HFFc6 (cell line): ENCODE measurements around the gene MED25. TPM values are rescaled to one million over a fixed set of nuclear protein-coding genes. Genes with fewer than 3 reads are reported as not detected.
A peak's percentile ranks its signal among the peaks of the same experiment; 100 is the strongest.

Experiments
- DNase-seq: peaks from one replicate; pipeline ENCODE4 v3.0.0-alpha.2; 2018
- H3K27ac Mint-ChIP-seq: 2 replicates; pipeline ENCODE4 v1.8.0; 2020; ENCODE audit warnings: mild to moderate bottlenecking, mixed read lengths
- H3K27me3 Mint-ChIP-seq: 2 replicates; pipeline ENCODE4 v1.8.0; 2021; ENCODE audit warnings: mild to moderate bottlenecking, moderate library complexity, mixed read lengths; ENCODE audit not compliant: insufficient read depth
- H3K36me3 Mint-ChIP-seq: 2 replicates; pipeline ENCODE4 v1.8.0; 2021; ENCODE audit warnings: low read depth, mixed read lengths
- H3K4me1 Mint-ChIP-seq: 2 replicates; pipeline ENCODE4 v1.8.0; 2020; ENCODE audit warnings: low read depth, mixed read lengths
- H3K4me3 Mint-ChIP-seq: 2 replicates; pipeline ENCODE4 v1.8.0; 2020; ENCODE audit warnings: mild to moderate bottlenecking, moderate library complexity, mixed read lengths
- H3K9me3 Mint-ChIP-seq: 2 replicates; pipeline ENCODE4 v1.8.0; 2020; ENCODE audit warnings: mild to moderate bottlenecking, mixed read lengths
- total RNA-seq, 6 experiments: library from RNA; stranded (reverse); fragmentation: NEBNext Ultra II Directional; extraction: Animal tissue kit (Norgen Biotek cat#: 25700); gene quantifications; 2 replicates in 1 of 6; 3 replicates in 5 of 6; pipeline ENCODE4 v1.2.3, GENCODE V29; 2021
- TF ChIP-seq, protein P1 (sequence below): fragments of 200-600 bp; sonication (generic); IDR thresholded peaks from 2 replicates; pipeline ENCODE4 v1.5.0; 2021; ENCODE audit warnings: antibody characterized with exemption, mild to moderate bottlenecking

Gene MED25
- total RNA-seq, 6 experiments from 2014 or later = 44.5 to 50.6 (median 47.8) TPM

DNA sequence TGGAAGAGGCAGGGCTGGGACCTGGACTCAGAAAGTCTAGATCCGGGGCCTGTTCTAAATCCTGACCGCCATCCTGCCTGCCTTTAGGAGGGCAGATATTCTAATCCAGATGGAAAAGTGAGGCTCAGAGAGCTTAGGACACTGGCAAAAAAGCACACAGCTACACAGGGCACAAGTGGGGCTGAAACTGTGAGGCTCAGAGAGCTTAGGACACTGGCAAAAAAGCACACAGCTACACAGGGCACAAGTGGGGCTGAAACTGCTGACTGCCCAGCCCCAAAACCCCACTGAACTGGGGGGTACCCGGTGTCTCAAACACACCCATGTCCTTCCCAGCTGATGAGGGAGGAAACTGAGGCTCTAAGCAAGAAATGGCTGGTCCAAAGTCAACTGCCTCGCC lies 57.1 kb downstream of the MED25 start:
- no peak for DNase-seq
- H3K4me1 Mint-ChIP-seq = peaks cover 36% of the 10 kb centered on the region
- TF ChIP-seq, protein P1, sequence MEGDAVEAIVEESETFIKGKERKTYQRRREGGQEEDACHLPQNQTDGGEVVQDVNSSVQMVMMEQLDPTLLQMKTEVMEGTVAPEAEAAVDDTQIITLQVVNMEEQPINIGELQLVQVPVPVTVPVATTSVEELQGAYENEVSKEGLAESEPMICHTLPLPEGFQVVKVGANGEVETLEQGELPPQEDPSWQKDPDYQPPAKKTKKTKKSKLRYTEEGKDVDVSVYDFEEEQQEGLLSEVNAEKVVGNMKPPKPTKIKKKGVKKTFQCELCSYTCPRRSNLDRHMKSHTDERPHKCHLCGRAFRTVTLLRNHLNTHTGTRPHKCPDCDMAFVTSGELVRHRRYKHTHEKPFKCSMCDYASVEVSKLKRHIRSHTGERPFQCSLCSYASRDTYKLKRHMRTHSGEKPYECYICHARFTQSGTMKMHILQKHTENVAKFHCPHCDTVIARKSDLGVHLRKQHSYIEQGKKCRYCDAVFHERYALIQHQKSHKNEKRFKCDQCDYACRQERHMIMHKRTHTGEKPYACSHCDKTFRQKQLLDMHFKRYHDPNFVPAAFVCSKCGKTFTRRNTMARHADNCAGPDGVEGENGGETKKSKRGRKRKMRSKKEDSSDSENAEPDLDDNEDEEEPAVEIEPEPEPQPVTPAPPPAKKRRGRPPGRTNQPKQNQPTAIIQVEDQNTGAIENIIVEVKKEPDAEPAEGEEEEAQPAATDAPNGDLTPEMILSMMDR = no peak
- no peak overlapping the region for H3K4me3 Mint-ChIP-seq
- no peaks in the 10 kb centered on the region for H3K9me3 Mint-ChIP-seq
- H3K27me3 Mint-ChIP-seq = no peaks in the 10 kb centered on the region; the same call in none of the 2 replicates
- no peak overlapping the region; the same call in 1 of the 2 replicates for H3K27ac Mint-ChIP-seq
- peaks cover 6% of the 10 kb centered on the region for H3K36me3 Mint-ChIP-seq

DNA sequence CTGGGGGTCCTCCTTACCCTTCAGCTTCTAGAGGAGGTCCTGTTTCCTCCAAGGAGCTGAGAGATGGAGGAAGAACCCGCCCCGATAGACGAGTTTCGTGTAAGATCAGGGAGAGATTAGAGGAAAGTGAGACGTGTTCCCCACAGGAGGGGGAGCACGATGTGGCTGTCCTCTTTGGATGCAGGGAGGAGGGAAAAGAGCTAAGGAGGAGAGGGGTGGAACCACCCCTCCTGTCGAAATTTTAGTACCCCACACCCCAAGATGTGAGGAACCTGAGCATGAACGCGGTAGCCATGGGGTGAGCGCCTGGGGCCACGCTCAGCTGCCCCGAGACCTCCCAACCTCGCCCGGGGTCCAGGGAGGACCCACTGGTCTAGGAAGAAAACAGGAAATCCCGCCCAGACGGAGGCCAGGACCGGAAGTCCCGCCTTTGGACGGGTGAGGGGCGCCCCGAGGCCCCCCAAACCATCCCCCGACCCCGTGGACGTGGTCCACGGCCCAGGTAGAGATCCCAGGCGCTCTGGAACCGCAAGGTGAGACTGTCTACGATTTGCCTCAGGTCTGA lies 57.9 kb downstream of the MED25 start:
- no peaks in the 10 kb centered on the region; the same call in none of the 2 replicates for H3K27me3 Mint-ChIP-seq
- TF ChIP-seq, protein P1 = no peak
- no peak overlapping the region for H3K27ac Mint-ChIP-seq
- H3K4me3 Mint-ChIP-seq = no peak overlapping the region
- peaks cover 31% of the 10 kb centered on the region for H3K4me1 Mint-ChIP-seq
- no peaks in the 10 kb centered on the region for H3K9me3 Mint-ChIP-seq
- DNase-seq = no peak
- H3K36me3 Mint-ChIP-seq = peaks cover 6% of the 10 kb centered on the region

DNA sequence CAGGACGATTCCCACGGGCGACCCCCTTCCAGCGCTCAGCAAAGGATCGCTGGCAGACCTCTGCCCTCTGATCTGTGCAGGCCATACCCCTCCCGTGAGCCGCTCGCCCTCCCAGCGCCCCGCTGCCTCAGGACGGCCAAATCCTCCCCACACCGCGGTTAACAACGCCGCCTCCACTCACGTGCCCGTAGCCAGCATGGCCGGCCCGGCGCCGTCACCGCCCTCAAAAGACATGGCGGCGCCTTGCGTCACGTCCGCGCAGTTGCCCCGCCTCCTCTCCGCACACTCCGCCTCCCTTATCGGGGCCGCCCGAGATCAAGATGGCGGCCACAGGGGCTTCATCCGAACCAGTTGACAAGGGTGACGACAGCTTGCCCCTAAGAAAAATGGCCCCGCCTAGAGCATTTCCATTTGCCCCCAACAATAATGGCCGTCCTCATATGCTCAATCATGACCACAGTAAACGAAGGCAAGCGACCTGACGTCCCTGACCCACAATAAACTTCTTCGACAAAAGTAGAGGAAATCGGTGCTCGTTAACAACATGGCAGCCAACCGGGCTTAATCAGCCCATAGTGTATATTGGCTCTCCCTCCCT lies 58.4 kb downstream of the MED25 start:
- TF ChIP-seq, protein P1 = no peak
- Mint-ChIP-seq H3K27ac (no peak overlapping the region), H3K27me3 (no peaks in the 10 kb centered on the region; the same call in none of the 2 replicates), H3K9me3 (no peaks in the 10 kb centered on the region), H3K4me1 (peaks cover 31% of the 10 kb centered on the region), H3K36me3 (peaks cover 10% of the 10 kb centered on the region), H3K4me3 (no peak overlapping the region)
- peak; percentile 98 for DNase-seq

DNA sequence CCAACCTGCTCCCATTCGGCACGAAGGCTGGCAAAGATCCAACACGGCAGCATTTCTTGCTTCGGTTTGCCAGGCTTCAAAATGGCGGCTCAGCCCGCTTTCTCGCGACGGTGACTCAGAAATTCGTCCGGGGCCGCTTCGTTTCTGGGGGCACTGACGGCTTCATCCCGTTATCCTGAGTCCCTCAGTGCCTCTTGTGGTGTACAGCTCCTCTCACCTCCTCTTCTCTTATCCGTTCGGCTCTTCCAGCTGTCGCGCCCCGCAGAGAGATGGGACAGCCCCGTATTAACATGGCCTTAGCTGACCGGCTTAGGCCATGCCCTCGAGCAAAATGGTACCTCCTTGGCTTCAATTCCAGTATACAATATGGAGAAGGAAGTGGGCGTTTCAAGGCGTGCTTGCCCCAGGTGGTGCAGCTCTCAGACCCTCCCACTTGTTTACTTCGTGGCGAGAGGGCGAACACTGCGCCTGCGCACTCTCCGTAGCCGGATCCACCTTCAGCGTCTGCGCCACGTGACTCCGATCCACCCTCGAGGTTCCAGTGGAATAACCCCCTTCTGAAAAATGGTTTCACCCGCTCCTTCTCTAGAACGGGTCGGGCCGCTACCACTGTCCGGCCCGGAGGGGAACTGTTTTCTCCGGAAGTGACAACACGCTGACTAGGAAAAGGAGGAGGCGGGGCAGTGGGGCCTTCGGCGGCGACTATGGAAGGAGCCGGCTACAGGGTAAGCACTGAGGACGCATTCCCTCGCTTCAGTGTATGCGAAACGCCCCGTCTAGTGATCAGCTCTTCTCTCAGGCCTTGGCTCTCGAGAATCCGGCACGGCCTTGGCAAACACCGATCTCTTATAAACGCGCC lies 59.2 kb downstream of the MED25 start, which contains the start of the genes AKT1S1 and TBC1D17:
AKT1S1 (minus strand) TSS at position 336 of the 859 bp plus-strand sequence. CDS start 4,060 bp downstream, outside the sequence.
TBC1D17 (plus strand) TSS at position 683 of the 859 bp plus-strand sequence; CDS start at position 705, 22 bp downstream.
- no peak within 1 kb of the TSS for H3K4me3 Mint-ChIP-seq
- TF ChIP-seq, protein P1 = no peak
- H3K27ac Mint-ChIP-seq = no peak within 1 kb of the TSS
- DNase-seq = peak; percentile 100
- H3K4me1 Mint-ChIP-seq = peaks cover 23% of the 10 kb centered on the region
- peaks cover 10% of the 10 kb centered on the region for H3K36me3 Mint-ChIP-seq
- no peaks in the 10 kb centered on the region for H3K9me3 Mint-ChIP-seq
- no peaks in the 10 kb centered on the region; the same call in none of the 2 replicates for H3K27me3 Mint-ChIP-seq

DNA sequence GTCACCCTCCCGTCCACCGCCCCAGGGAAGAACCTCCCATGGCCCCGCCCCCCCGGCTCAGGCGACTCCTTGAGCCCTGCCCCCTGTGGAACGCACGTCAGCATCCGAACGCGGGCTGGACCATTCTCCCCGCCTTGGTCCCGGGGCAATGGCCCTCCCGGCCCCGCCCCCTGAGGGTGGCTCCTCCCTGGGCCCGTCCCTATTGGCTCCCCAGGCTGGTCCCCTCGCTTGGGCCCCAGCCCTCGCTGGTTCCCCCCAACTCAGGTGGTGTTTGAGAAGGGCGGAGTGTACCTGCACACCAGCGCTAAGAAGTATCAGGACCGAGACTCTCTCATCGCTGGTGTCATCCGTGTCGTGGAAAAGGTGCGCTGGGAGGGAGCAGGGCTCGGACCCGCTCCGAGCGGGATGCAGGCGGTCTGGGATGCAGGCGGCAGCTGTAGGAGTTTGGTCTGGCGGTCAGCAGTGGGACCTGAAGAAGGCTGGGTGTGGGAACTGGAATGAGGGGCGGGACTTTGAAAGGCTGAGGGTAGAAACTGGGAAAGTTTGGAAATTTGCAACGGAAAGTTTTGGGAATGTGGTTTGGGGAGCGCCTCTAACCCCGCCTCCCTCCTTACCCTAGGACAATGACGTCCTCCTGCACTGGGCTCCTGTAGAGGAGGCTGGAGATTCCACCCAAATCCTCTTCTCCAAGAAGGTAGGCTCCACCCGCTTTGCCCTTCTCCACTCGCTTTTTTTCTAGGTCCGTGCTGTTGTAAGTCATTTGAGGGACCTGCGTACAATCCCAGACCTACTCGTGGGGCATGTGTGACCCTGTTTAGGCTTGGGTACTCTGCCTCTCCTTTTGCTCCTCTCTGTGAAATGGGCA lies 60.0 kb downstream of the MED25 start:
- Mint-ChIP-seq H3K9me3 (no peaks in the 10 kb centered on the region), H3K4me1 (peaks cover 23% of the 10 kb centered on the region), H3K27me3 (no peaks in the 10 kb centered on the region; the same call in none of the 2 replicates), H3K36me3 (peaks cover 14% of the 10 kb centered on the region), H3K27ac (no peak overlapping the region), H3K4me3 (no peak overlapping the region)
- TF ChIP-seq, protein P1 = no peak
- peak; percentile 94 for DNase-seq
